Psoas muscle (tissue), 8 donors: Measurements from ENCODE around the gene CPNE7. TPM values are rescaled to one million over a fixed set of nuclear protein-coding genes. Genes with fewer than 3 reads are reported as not detected.

ENCODE experiments used
- ATAC-seq, 4 donors: fragments of 200-7000 bp; cut with Tn5 transposase; one replicate each; pipeline ENCODE4 v1.9.1; 2020; ENCODE audit warnings: moderate library complexity in 3 of 4, mild to moderate bottlenecking in 2 of 4
- DNase-seq, 2 donors: peaks; one replicate each; pipeline ENCODE4 v3.0.0-alpha.2; 2020
- H3K27ac ChIP-seq: fragments of 200-600 bp; one replicate; pipeline ENCODE4 v1.8.0; 2022
- H3K27me3 ChIP-seq, 3 donors: fragments of 200-600 bp in 1 of 3; one replicate each; pipeline versions ENCODE4 v1.6.1 to v1.8.0; 2013 to 2022; ENCODE audit warnings: low read length in 2 of 3, mild to moderate bottlenecking in 2 of 3, moderate library complexity in 1 of 3; ENCODE audit not compliant: insufficient read depth in 3 of 3
- H3K36me3 ChIP-seq, 2 donors: fragments of 200-600 bp in 1 of 2; one replicate each; pipeline versions ENCODE4 v1.6.1 to v1.8.0; 2013 to 2022; ENCODE audit warnings: low read depth in 1 of 2, mild to moderate bottlenecking in 1 of 2, moderate library complexity in 1 of 2; ENCODE audit not compliant: insufficient read depth in 1 of 2
- H3K4me1 ChIP-seq: fragments of 200-600 bp; one replicate; pipeline ENCODE4 v1.8.0; 2022
- H3K4me3 ChIP-seq: fragments of 200-600 bp; one replicate; pipeline ENCODE4 v1.8.0; 2022; ENCODE audit warnings: mild to moderate bottlenecking
- H3K9me3 ChIP-seq: fragments of 200-600 bp; one replicate; pipeline ENCODE4 v1.8.0; 2022
- CTCF ChIP-seq: fragments of 200-600 bp; IDR thresholded peaks from one replicate; pipeline ENCODE4 v1.8.0; 2022; ENCODE audit warnings: antibody characterized with exemption
- WGBS, 3 donors: extraction: QIAGEN DNeasy Blood & Tissue Kit; methylation state at CpG; one replicate each; pipeline versions ENCODE4 v1.1.6 to v1.1.7; 2013; 5-methylcytosine and 5-hydroxymethylcytosine counted together
- intact Hi-C, 2 donors: fragments of 100-400 bp; cut with DNase I; formaldehyde crosslinking; loops; one replicate each; pipeline versions ENCODE4 v1.11.0 to v1.14.2; 2022
- polyA plus RNA-seq, 3 donors: library from polyadenylated mRNA; stranded (reverse); fragments of 200-250 nt; gene quantifications; one replicate each; pipeline ENCODE4 v1.2.3, GENCODE V29; 2013
- total RNA-seq, 4 donors: library from RNA; stranded (reverse); fragmentation: NEBNext Ultra II Directional in 2 of 4; extraction: Animal tissue kit (Norgen Biotek cat#: 25700) in 2 of 4; gene quantifications; one replicate each; pipeline versions ENCODE4 v1.2.1 to v1.2.4, GENCODE V29; 2021 to 2023
- donor health status: healthy with polysubstance abuse.
- donor health status: DM: no; HTN: no; CAD: no; lungs with moderate emphysema.
- donor health status: Bipolar disorder and iron deficiency.
- donor health status: healthy.
- donor health status: DM: yes; HTN: yes; CAD: no.
- donor health status: DM: no; HTN: no; CAD: no.
- donor health status: DM: no; HTN: no; CAD: no.
- donor health status: DM: yes; HTN: yes; CAD: no.

Gene CPNE7
- total and polyA plus RNA-seq, 7 donors = 0.08 to 0.21 TPM; not detected in 5

DNA sequence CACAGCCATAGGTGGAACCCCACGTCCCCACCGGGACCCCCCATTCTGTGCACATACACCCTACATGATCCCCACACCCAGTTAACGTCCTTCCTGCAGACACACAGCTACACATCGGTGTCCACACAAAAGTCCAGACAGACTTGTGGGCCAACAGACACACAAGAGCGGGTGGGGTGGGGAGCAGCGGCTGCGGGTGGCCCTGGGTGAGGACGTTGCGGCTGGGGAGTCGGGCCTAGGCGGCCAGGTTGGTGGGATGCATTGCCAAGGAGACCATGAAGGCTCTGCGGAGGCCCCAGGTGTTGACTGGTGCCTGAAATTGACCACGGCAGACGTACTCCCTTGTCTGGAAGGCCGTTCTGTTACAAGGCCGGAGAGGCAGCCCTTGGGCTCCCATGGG lies 29.2 kb downstream of the CPNE7 start:
- ATAC-seq = no peak
- Histone ChIP-seq H3K27me3 (peaks cover 0 to 24% (median 3%) of the 10 kb centered on the region in 3 donors), H3K36me3 (no peaks in the 10 kb centered on the region), H3K27ac (no peak overlapping the region), H3K4me3 (no peak overlapping the region), H3K4me1 (no peaks in the 10 kb centered on the region), H3K9me3 (no peaks in the 10 kb centered on the region)
- WGBS, 3 donors = 74 to 90% (median 79%) methylated on average over 16 of the region's 16 CpGs
- intact Hi-C loops = no loop called here
- no peak for DNase-seq
- no peak for TF ChIP-seq CTCF

DNA sequence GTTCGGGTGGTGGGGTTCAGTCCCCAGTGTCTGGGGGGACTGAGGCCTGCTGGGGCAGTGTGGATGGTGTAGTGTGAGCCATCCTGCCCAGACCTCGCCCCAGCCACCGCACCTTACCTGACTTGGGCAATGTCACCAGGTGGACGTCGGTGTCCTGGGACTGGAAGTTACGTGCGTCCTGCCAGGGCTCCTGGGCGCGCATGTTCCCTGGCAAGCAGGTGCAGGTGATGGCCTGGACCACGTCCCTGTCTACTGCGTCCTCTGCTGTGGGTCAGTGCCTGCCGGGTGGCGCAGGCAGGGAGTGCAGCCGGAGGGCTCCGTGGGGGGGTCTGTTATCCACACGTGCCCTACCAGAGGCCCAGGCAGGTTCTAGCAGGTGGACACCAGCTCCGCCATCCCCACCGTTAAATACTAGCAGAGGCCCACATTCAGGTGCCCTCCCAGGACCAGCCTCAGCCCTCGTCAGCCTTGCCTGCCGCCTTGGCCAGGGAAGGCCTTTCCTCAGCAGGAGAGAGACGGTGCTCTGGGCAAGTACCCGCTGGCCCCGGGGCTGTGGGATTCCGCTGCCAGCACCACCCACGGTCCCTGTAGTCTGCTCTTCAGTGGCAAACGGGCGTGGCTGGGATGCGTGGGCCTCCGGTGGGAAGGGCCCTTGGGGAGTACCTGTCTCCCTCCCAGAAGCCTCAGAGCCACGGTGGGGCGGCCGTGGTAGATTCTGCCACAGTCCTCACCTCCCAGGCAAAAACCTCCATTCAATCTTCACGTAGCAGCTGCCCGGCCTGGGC lies 29.8 kb downstream of the CPNE7 start:
- Histone ChIP-seq H3K4me1 (no peaks in the 10 kb centered on the region), H3K27ac (no peak overlapping the region), H3K9me3 (no peaks in the 10 kb centered on the region), H3K36me3 (no peaks in the 10 kb centered on the region), H3K4me3 (no peak overlapping the region), H3K27me3 (peaks cover 0 to 24% (median 3%) of the 10 kb centered on the region in 3 donors)
- ATAC-seq = no peak
- TF ChIP-seq CTCF = no peak
- 72 to 78% (median 77%) methylated on average over 33 to 34 of the region's 34 CpGs for WGBS, 3 donors
- DNase-seq = no peak
- intact Hi-C loops = no loop called here

GRCh38 chr16:89606006-89606405 lies 30.4 kb downstream of the CPNE7 start:
- Histone ChIP-seq H3K36me3 (no peaks in the 10 kb centered on the region), H3K27ac (no peak overlapping the region), H3K4me3 (no peak overlapping the region), H3K27me3 (peaks cover 0 to 26% (median 3%) of the 10 kb centered on the region in 3 donors), H3K4me1 (no peaks in the 10 kb centered on the region), H3K9me3 (no peaks in the 10 kb centered on the region)
- DNase-seq = no peak
- TF ChIP-seq CTCF = no peak
- WGBS, 3 donors = 58 to 63% (median 59%) methylated on average over 7 to 9 of the region's 9 CpGs
- no peak for ATAC-seq
- intact Hi-C loops = no loop called here

- ATAC-seq = no peak
- no peak overlapping the region for H3K4me3 ChIP-seq
- 75 to 81% (median 79%) methylated on average over 9 of the region's 9 CpGs for WGBS, 3 donors
- DNase-seq = no peak
- TF ChIP-seq CTCF = no peak
- intact Hi-C loops = no loop called here
- H3K4me1 ChIP-seq = no peaks in the 10 kb centered on the region
- no peaks in the 10 kb centered on the region for H3K9me3 ChIP-seq
- peaks cover 0 to 32% (median 2%) of the 10 kb centered on the region in 3 donors for H3K27me3 ChIP-seq
- H3K27ac ChIP-seq = no peak overlapping the region
- H3K36me3 ChIP-seq = no peaks in the 10 kb centered on the region
Measured at GRCh38 chr16:89607453-89607852, 31.9 kb downstream of the CPNE7 start.
